NCI-H2196 (cell line): ENCODE measurements around the gene PGGT1B.

Experiments
- DNase-seq: peaks from one replicate; lab custom pipeline; 2025; ENCODE audit not compliant: unreplicated experiment; lab: John Stamatoyannopoulos, UW

PGGT1B gene

GRCh38 chr5:115184770-115185169 is 77.9 kb downstream of the PGGT1B start:
- no peak for DNase-seq

GRCh38 chr5:115181757-115182156 is 80.9 kb downstream of the PGGT1B start:
- no peak for DNase-seq

GRCh38 chr5:115180165-115180709 is 82.4 kb downstream of the PGGT1B start:
- DNase-seq, result peak; percentile 33

GRCh38 chr5:115179394-115180164 is 83.1 kb downstream of the PGGT1B start:
- DNase-seq, result no peak

- DNase-seq, result no peak
Observed at GRCh38 chr5:115179030-115179393, 83.7 kb downstream of the PGGT1B start.

- DNase-seq, result no peak
Observed at GRCh38 chr5:115170929-115171510, 91.7 kb downstream of the PGGT1B start.

GRCh38 chr5:115170134-115170928 is 92.3 kb downstream of the PGGT1B start:
- DNase-seq, result no peak

- DNase-seq, result peak; percentile 94
Observed at GRCh38 chr5:115169487-115170133, 93.1 kb downstream of the PGGT1B start, which contains the start of gene TRIM36. TSS of gene TRIM36 (minus strand) at chr5:115169908. CDS start at chr5:115169634, 274 bp downstream.

- peak; percentile 24 for DNase-seq
Observed at GRCh38 chr5:115168829-115169486, 93.7 kb downstream of the PGGT1B start.

GRCh38 chr5:115166744-115167393 is 95.8 kb downstream of the PGGT1B start:
- DNase-seq, result no peak

GRCh38 chr5:115165790-115166189 is 96.9 kb downstream of the PGGT1B start:
- DNase-seq, result no peak

GRCh38 chr5:115160975-115161475 is 101.7 kb downstream of the PGGT1B start:
- no peak for DNase-seq
